ENCODE data around the gene ZNF653. TPM values are rescaled to one million over a fixed set of nuclear protein-coding genes. Genes with fewer than 3 reads are reported as not detected.
A peak's percentile ranks its signal among the peaks of the same experiment; 100 is the strongest.

The ZNF653 gene
- total and polyA plus RNA-seq, 12 donors, result 2.3 to 7.8 (median 4.2) TPM

- Histone ChIP-seq H3K27me3 (peaks cover 0 to 8% (median 0%) of the 10 kb centered on the region in 7 donors), H3K4me3 (peak overlapping the region in 3 of 10 donors; percentile 2 to 15 (median 12)), H3K4me1 (peaks cover 0 to 12% (median 0%) of the 10 kb centered on the region in 9 donors), H3K27ac (peak overlapping the region in 2 of 10 donors; percentile 17 to 64), H3K36me3 (peaks cover 0 to 47% (median 24%) of the 10 kb centered on the region in 9 donors), H3K9me3 (no peaks in the 10 kb centered on the region)
- 31 to 45% methylated on average over 11 to 13 of the region's 13 CpGs for WGBS, 2 donors
- DNase-seq, result no peak
- peak in 1 of 8 donors; percentile 6 for ATAC-seq
- TF ChIP-seq CTCF (IDR thresholded peaks at IDR 0.05), result no peak
- intact Hi-C loops (cut with DNase I), result no loop called here
Measured at GRCh38 chr19:11451327-11451870, 54.2 kb downstream of the ZNF653 start.

- DNase-seq (no peak), ATAC-seq (no peak)
- 87 to 88% methylated on average over 21 of the region's 21 CpGs for whole genome bisulfite sequencing, 2 donors
- no peak overlapping the region for H3K27ac ChIP-seq
- no peak for TF ChIP-seq CTCF (IDR thresholded peaks at IDR 0.05)
- H3K27me3 ChIP-seq, result peaks cover 0 to 8% (median 0%) of the 10 kb centered on the region in 7 donors
- H3K4me3 ChIP-seq, result no peak overlapping the region
- H3K4me1 ChIP-seq, result peaks cover 0 to 12% (median 0%) of the 10 kb centered on the region in 9 donors
- H3K36me3 ChIP-seq, result peaks cover 0 to 53% (median 28%) of the 10 kb centered on the region in 9 donors
- intact Hi-C loops (cut with DNase I), result no loop called here
- H3K9me3 ChIP-seq, result no peaks in the 10 kb centered on the region
Measured at GRCh38 chr19:11450570-11451326, 54.9 kb downstream of the ZNF653 start.

- intact Hi-C loops (cut with DNase I), result loop anchor here in 5 of 10 donors (5.0 to 10.0 kb wide), 3 partner anchors 72 to 157 kb away; partner anchors contain the start of gene TSPAN16 (in 2 of the 5)
- H3K27me3 ChIP-seq, result peaks cover 0 to 8% (median 0%) of the 10 kb centered on the region in 7 donors
- DNase-seq (no peak), ATAC-seq (no peak)
- H3K4me3 ChIP-seq, result no peak overlapping the region
- H3K4me1 ChIP-seq, result peaks cover 0 to 18% (median 0%) of the 10 kb centered on the region in 9 donors
- H3K9me3 ChIP-seq, result no peaks in the 10 kb centered on the region
- WGBS, 2 donors, result 94 to 95% methylated on average over 31 of the region's 31 CpGs
- peaks cover 0 to 70% (median 35%) of the 10 kb centered on the region in 9 donors for H3K36me3 ChIP-seq
- H3K27ac ChIP-seq, result no peak overlapping the region
- no peak for TF ChIP-seq CTCF (IDR thresholded peaks at IDR 0.05)
Measured at GRCh38 chr19:11448923-11449554, 56.6 kb downstream of the ZNF653 start.

- no peak for DNase-seq
- H3K4me1 ChIP-seq, result peaks cover 0 to 25% (median 0%) of the 10 kb centered on the region in 9 donors
- H3K27me3 ChIP-seq, result peaks cover 0 to 8% (median 0%) of the 10 kb centered on the region in 7 donors
- no peaks in the 10 kb centered on the region for H3K9me3 ChIP-seq
- WGBS, 2 donors, result 84 to 92% methylated on average over 13 of the region's 13 CpGs
- no peak overlapping the region for H3K4me3 ChIP-seq
- intact Hi-C loops (cut with DNase I), result loop anchor here in 5 of 10 donors (5.0 to 10.0 kb wide), 3 partner anchors 71 to 156 kb away; partner anchors contain the start of gene TSPAN16 (in 2 of the 5)
- TF ChIP-seq CTCF (IDR thresholded peaks at IDR 0.05), result no peak
- peaks cover 0 to 76% (median 35%) of the 10 kb centered on the region in 9 donors for H3K36me3 ChIP-seq
- no peak overlapping the region for H3K27ac ChIP-seq
- ATAC-seq, result no peak
Measured at GRCh38 chr19:11448410-11448809, 57.2 kb downstream of the ZNF653 start.
